Camera-type eye (tissue), 1 donor: ENCODE measurements around the gene TRMT2B. TPM values are rescaled to one million over a fixed set of nuclear protein-coding genes. Genes with fewer than 3 reads are reported as not detected.

Experiments
- total RNA-seq: library from RNA; depleted of rRNA; stranded (reverse); fragments of >200 nt; gene quantifications from one replicate; pipeline ENCODE4 v1.2.3, GENCODE V29; 2014

Gene TRMT2B, protein sequence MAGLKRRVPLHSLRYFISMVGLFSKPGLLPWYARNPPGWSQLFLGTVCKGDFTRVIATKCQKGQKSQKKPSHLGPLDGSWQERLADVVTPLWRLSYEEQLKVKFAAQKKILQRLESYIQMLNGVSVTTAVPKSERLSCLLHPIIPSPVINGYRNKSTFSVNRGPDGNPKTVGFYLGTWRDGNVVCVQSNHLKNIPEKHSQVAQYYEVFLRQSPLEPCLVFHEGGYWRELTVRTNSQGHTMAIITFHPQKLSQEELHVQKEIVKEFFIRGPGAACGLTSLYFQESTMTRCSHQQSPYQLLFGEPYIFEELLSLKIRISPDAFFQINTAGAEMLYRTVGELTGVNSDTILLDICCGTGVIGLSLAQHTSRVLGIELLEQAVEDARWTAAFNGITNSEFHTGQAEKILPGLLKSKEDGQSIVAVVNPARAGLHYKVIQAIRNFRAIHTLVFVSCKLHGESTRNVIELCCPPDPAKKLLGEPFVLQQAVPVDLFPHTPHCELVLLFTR
- 14.6 TPM for total RNA-seq

DNA sequence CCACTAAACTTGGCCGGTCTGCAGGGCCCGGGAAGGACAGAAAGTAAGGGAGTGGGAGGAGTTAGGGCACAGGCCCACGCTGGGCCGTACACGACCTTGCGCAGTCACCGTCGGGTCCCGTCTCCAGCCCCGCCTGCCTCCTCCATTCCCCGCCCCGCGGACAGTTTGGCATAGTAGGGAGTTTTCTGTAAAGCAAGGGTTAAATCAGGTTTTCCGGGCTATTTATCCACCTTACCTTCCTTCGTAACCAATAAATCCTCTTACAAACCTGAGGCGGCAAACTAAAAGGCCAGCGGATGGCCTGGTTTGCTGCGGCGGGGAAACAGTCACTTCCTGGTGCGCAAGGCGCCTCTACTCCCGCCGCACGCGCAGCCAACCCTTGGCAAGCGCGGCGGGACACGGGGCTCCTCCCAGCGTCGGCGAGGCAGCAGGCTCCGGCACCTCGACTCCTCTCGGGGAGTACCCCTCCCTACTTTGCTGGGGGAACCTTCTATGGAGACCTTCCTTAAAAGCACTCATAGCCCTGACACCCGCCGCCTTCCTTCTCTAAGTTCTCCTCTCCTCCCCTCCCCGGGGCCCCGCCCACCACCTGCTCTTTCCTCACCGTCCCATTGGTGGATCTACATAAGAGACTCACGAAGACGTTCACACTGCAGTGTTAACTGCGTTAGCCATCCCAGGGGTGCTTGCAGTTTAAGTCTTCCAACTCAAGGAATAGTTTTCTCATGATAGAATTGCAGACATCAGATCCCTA lies at the start of gene TRMT2B:
TSS of gene TRMT2B (minus strand) at position 563 of the 754 bp plus-strand sequence. CDS start 9,822 bp downstream, outside the sequence.

DNA sequence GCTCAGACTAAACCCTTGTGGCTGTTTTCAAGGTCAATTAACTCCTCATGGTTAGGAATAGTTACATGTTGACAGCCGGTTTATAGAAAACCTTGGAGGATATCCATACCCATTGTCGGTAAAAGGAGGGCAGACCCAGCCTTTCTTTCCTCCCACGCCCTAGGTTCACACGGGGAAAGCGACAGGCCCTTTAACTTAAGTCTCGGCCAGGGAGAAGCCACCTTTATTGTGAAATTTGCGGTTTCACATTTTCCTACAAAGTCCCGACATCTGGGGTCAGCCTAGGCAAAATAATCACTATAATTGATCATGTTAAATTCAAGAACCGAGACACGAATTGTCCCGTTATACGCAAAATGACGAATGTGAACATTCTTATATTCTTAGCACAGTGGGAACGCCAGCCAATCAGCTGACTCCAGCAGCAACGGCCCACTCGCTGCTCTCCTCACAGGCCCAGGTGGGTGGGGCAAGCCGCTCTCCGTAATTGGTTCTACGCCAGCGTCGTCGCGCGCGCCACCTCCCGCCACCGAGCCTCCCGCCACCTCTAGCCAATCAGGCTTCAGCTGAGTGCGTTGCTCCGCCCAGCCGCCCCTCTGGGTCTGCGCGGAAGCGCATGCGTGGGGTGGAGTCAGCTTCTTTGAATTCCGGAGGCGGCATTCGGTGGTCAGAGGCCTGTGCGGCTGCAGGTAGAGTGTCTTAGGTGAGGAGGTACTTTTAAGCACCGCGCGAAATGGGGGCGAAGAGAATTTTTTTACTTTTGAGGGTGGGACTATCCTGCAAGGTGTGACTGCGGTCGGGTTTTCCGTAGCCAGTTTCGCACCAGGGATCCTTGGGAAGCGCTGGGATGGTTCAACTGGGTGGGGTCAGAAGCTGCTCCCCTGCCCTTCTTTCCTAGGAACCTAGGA lies 45.9 kb upstream of the TRMT2B start, which contains the start of gene CENPI:
TSS of gene CENPI (plus strand) at position 659 of the 908 bp plus-strand sequence. CDS start 2,867 bp downstream, outside the sequence.

DNA sequence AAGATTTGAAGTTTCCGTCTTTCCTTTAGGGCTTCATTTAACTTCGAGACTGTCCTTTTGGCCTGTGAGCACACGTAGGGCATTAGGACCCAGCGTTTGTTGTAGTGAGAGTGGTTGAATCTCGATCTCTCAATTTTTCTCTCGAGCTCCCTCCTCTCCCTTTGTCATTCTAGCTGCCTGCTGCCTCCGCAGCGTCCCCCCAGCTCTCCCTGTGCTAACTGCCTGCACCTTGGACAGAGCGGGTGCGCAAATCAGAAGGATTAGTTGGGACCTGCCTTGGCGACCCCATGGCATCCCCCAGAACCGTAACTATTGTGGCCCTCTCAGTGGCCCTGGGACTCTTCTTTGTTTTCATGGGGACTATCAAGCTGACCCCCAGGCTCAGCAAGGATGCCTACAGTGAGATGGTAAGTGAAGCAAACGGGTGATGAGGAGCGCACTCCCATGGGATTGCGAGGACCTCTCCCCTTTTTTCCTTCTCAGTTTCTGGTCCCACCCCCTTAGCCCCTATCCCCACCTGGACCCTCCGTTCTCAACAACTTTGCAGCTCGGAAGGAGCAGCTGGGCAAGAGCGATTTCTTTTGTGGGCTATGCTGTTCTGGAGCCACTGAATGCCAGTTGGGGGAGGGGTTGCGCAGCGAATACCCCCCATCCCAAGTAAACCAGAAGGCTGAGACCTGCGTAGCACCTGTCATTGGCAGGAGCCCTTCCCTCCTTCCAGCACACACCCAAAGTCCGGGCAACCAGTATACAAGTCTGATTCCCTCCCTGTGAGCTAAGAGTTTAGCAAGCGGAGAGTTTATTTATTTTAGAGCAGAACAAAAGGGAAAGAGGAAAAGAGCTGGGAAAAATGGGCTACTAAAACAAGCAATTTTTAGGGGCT lies 27.0 kb upstream of the TRMT2B start, which contains the start of gene TMEM35A:
TSS of gene TMEM35A (plus strand) at position 164 of the 883 bp plus-strand sequence. CDS start at position 288, 124 bp downstream.

DNA sequence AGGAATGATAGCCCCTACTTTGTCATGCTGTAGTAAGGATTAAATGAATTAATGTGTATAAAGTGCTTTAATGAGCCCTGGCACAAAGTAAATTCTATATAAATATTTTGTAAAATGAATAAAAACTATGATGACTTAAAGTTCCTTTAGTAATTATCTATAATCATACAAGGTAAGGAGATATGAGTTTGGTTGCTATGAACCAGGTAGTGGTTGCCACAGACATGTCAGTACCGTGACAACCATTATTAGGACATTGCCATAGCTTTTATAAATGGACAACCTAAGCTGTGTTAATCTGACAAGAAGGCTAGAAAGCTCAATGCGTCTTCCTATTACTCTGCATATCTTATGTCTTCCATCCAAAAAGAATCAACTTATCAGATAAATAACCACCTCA lies 82.5 kb downstream of the TRMT2B start, which contains the start of gene ARL13A:
TSS of gene ARL13A (plus strand) at position 301 of the 400 bp plus-strand sequence. CDS start 3,982 bp downstream, outside the sequence.

Other genes starting within 250 kb of the TRMT2B start
- gene CSTF2, start 231.7 kb downstream of the TRMT2B start, total RNA-seq = 22.9 TPM
- gene NOX1, start 177.8 kb downstream of the TRMT2B start, total RNA-seq = 0.33 TPM
- 0.77 TPM for gene XKRX, start 123.2 kb downstream of the TRMT2B start, total RNA-seq
- not detected for gene ARL13A, start 82.4 kb downstream of the TRMT2B start, total RNA-seq
- 24.5 TPM for gene TMEM35A, start 26.8 kb upstream of the TRMT2B start, total RNA-seq
- gene CENPI, start 46.1 kb upstream of the TRMT2B start, total RNA-seq = 8.2 TPM
- 3.7 TPM for gene DRP2, start 167.7 kb upstream of the TRMT2B start, total RNA-seq
- not detected for gene TAF7L, start 239.2 kb upstream of the TRMT2B start, total RNA-seq